AG10803 (cell line): Measurements from ENCODE around the gene NDUFS2.
"Not testable (repeated sequence)": the region's sequence is repeated elsewhere in the genome, so short reads cannot be mapped to it uniquely, and the experiment has no call there.

Experiments
- DNase-seq: peaks from one replicate; pipeline ENCODE4 v3.0.0; 2010; ENCODE audit warnings: low read depth
- H3K4me3 ChIP-seq: 2 replicates; pipeline ENCODE4 v1.5.1; 2011; ENCODE audit warnings: mild to moderate bottlenecking, low read length, control low read depth
- TF ChIP-seq, protein P1 (sequence below): conservative IDR thresholded peaks from 2 replicates; pipeline ENCODE4 v1.5.1; 2011; ENCODE audit warnings: mild to moderate bottlenecking, low read length, control low read depth, inconsistent platforms

The NDUFS2 gene

DNA sequence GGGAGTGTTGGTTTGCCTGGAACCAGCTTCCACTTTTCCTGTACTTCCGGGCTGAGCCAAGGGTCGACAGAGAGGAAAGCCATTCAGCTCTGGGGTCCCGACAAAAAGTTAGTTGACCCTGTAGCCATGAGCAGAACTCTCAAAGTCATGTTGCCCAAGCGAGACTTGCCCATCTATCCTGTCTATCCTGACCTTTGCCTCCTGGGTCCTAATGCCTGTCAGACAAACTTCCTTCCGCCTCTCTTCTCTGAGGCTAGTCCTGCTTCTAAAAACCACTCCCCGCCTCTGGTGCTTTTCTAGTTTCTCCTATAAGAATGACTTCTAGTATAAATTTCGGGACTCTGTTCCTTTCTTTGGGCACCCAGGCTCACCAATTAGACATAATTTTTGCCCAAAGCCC lies 48.7 kb downstream of the NDUFS2 start:
- TF ChIP-seq, protein P1, sequence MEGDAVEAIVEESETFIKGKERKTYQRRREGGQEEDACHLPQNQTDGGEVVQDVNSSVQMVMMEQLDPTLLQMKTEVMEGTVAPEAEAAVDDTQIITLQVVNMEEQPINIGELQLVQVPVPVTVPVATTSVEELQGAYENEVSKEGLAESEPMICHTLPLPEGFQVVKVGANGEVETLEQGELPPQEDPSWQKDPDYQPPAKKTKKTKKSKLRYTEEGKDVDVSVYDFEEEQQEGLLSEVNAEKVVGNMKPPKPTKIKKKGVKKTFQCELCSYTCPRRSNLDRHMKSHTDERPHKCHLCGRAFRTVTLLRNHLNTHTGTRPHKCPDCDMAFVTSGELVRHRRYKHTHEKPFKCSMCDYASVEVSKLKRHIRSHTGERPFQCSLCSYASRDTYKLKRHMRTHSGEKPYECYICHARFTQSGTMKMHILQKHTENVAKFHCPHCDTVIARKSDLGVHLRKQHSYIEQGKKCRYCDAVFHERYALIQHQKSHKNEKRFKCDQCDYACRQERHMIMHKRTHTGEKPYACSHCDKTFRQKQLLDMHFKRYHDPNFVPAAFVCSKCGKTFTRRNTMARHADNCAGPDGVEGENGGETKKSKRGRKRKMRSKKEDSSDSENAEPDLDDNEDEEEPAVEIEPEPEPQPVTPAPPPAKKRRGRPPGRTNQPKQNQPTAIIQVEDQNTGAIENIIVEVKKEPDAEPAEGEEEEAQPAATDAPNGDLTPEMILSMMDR, result no peak
- no peak overlapping the region for H3K4me3 ChIP-seq
- no peak for DNase-seq

DNA sequence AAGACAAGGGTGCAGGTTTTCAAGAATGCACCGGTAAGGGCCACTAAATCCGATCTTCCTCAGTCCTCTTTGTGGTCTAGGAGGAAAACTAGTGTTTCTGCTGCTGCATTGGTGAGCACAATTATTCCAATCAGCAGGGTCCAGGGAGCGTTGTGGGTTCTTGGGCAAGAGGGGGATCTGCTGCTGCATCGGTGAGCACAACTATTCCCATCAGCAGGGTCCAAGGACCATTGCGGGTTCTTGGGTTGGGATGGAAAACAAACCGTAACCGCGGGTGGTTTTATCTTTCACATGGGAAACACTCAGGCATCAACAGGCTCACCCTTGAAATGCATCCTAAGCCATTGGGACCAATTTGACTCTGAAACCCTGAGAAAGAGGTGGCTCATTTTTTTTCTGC lies 49.4 kb downstream of the NDUFS2 start:
- DNase-seq, result no peak
- TF ChIP-seq, protein P1, result no peak
- H3K4me3 ChIP-seq, result no peak overlapping the region

DNA sequence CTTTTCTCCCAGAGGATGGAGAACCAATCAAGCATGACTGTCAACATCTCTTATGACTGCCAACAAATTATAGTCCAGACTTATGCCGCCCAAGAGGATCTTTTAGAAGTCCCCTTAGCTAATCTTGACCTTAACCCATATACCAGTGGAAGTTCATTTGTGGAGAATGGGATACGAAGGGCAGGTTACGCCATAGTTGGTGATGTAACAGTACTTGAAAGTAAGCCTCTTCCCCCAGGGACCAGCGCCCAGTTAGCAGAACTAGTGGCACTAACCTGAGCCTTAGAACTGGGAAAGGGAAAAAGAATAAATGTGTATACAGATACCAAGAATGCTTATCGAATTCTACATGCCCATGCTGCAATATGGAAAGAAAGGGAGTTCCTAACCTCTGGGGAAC lies 53.1 kb downstream of the NDUFS2 start:
- not testable (repeated sequence) for H3K4me3 ChIP-seq, DNase-seq

DNA sequence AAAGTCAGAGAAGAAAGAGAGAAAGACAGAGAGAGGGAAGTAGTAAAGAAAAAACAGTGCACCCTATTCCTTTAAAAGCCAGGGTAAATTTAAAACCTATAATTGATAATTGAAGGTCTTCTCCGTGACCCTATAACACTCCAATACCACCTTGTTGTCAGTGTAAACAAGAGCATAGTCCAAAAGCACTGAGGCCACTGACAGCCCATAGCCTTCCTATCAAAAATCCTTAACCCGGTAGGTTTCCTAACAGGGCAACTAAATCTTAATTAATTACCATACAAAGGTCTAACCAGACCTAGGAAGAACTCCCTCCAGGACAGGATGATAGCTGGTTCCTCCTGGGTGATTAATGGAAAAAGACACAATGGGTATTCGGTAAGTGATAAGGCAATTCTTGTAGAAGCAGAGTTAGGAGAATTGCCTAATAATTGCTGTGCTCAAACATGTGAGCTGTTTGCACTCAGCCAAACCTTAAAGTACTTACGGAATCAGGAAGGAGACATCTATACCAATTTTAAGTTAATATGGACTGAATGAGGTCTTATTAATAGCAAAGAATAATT lies 53.9 kb downstream of the NDUFS2 start:
- not testable (repeated sequence) for H3K4me3 ChIP-seq

DNA sequence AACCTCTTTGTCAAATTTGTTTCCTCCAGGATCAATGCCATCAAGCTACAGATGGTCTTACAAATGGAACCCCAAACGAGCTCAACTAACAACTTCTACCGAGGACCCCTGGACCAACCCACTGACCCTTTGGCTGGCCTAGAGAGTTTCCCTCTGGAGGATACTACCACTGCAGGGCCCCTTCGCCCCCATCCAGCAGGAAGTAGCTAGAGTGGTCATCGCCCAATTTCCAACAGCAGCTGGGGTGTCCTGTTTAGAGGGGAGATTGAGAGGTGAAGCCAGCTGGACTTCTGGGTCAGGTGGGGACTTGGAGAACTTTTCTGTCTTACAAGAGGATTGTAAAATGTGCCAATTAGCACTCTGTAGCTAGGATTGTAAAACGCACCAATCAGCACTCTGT lies 54.9 kb downstream of the NDUFS2 start:
- DNase-seq, H3K4me3 ChIP-seq: not testable (repeated sequence)

More for the DNA sequence above, 53.9 kb downstream of the NDUFS2 start:
- not testable (repeated sequence) for DNase-seq

DNA sequence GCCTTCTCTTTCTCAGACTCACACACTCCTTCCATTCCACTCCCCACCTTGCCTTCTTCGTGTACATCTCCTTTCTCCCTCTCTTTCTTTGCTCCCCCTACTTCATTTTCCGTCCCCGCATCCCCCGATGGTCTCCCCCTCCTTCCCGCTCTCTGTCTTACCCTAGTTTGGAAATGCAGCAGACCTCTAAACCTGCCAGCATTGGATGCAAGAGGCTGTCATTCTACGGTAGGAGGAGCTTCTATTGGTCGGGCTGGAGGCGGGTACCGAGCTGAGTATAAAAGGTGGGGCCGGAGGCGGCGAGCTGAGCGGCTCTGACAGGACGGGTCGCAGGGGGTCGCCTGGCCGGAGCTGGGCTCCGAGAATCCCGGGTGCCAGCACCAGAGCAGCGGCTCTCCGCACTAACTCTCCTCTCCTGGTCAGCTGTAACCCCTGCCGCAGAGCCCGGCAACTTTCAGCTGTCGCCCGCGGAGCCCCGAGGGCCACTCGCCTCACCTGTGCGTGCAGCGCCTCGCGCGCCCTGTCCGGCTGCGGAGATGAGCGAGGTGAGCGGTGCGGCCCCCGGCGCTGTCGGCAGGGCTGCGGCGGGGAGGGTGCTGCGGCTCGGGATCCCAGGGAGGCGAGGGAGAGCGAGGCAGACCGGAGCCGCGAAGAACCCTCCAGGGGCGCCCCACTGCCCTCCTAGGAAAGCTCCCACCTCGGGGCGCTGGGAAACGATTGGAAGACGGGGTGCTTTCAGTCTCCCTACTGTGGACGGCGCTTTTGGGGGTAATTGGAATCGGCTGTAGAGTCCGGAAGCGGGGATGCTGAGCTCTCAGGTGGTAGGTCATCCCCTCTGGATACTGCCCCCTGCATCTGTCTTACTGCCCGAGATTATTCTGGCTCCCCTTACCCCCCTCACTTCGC lies 56.5 kb downstream of the NDUFS2 start, which contains the start of gene PCP4L1:
TSS of gene PCP4L1 (plus strand) at position 307 of the 906 bp plus-strand sequence. CDS start at position 537, 230 bp downstream.
- peak; percentile 29 for DNase-seq
- H3K4me3 ChIP-seq, result peak within 1 kb of the TSS; percentile 43
- TF ChIP-seq, protein P1, result no peak

DNA sequence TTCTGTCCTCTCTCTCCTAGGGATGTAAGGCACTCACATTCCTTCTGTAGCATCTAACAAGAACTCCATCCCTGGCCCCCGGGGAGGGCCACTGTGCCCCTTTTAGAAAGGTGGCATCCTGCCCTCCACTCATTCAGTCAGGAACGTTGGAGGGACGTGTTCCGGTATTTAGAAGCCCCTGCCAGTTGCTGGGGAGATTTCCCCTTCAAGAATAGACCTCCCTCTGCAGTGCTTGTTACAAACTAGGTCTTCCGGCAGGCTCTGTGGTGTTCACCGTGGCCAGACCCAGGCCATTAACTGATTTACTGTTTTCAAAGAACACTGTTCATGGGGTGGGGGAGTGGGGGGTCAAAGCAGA lies 57.2 kb downstream of the NDUFS2 start:
- DNase-seq, result no peak
- H3K4me3 ChIP-seq, result no peak overlapping the region
- TF ChIP-seq, protein P1, result no peak

DNA sequence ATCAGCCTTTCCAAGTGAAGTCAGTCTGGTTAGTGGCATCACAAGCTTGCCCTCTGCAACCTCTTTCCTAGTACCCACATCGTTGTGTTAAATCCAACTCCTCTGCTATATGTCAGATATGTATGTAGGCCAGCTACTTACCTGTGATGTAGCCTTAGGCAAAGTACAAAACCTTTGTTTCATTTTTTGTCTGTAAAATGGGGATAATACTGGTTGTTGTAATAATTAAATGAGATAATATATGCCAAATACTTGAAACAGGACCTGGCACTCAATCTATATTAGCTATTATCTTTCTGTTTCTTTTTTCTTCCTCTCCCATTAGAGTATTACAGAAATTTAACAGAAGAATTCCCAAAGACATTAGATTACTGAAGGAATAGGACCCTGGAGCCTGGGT lies 57.6 kb downstream of the NDUFS2 start:
- TF ChIP-seq, protein P1, result no peak
- no peak overlapping the region for H3K4me3 ChIP-seq
- DNase-seq, result no peak
